Measurements from ENCODE around the gene ZNF76. TPM values are rescaled to one million over a fixed set of nuclear protein-coding genes. Genes with fewer than 3 reads are reported as not detected.
A peak's percentile ranks its signal among the peaks of the same experiment; 100 is the strongest.

Gene ZNF76
- polyA plus RNA-seq, 1 of the 3 experiments (the other 2 are of a cell fraction): 19.7 TPM

DNA sequence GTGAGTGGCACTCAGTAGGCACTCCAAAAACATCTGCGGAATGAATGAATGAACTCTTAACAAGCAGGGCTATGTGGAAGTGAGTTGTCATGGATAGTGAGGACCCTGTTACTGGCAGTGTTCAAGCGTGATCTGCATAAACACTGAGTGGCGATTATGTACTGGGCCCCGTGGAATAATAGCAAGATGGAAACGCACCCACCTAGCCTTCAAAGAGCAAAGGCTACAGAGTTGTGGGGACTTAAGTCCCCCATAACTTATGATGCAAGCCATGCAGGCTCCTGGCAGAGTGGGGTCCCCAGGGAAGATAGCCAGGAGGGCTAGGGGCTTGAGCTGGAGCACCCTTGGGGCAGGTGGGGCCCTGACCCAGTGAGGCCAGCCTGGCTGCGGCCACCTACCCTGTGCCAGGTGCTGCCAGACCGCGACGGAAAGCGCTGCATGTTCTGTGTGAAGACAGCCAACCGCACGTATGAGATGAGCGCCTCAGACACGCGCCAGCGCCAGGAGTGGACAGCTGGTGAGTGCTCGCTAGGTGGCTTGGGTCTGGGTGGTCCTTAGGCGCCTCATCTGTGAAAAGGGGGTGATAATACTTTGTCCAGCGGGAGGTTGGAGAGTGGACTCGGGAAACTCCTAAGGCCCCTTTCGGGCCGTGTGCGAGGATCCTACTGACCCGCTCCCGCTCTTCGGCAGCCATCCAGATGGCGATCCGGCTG lies 58.1 kb downstream of the ZNF76 start:
- H2AFZ ChIP-seq (ENCODE audit: low read depth): peak overlapping the region; percentile 96
- H3K4me2 ChIP-seq: peak overlapping the region; percentile 99
- H3K79me2 ChIP-seq (ENCODE audit: insufficient read depth): no peaks in the 10 kb centered on the region
- no peaks in the 10 kb centered on the region for H3K36me3 ChIP-seq (replicated peaks in 1 of 2; ENCODE audit: control insufficient read depth in 1 of 2, insufficient read depth in 2 of 2, low read length in 1 of 2)
- no peak for DNase-seq
- CTCF ChIA-PET: interaction anchor here (0.7 to 4.5 kb wide), 10 partner anchors 10 to 205 kb away, joined by 3 to 23 read pairs (median 4); partner anchors contain the start of gene PPARD
- peak overlapping the region; percentile 24; the same call in 1 of the 2 replicates for H3K9ac ChIP-seq
- H3K27me3 ChIP-seq (ENCODE audit: insufficient read depth): peaks cover 10% of the 10 kb centered on the region; the same call in 1 of the 2 replicates
- peaks cover 0 to 7% of the 10 kb centered on the region in 2 experiments; a peak in 1 of 4 replicates for H3K4me1 ChIP-seq (ENCODE audit: control insufficient read depth in 1 of 2, insufficient read depth in 2 of 2, low read depth in 1 of 2, low read length in 1 of 2)
- H3K4me3 ChIP-seq (ENCODE audit: low read depth in 2 of 2, low read length in 1 of 2): peak overlapping the region; percentile 62 to 71
- no peaks in the 10 kb centered on the region for H4K20me1 ChIP-seq (ENCODE audit: insufficient read depth)
- WGBS (ENCODE audit: low lambda C conversion rate): 68% methylated on average over 6 of the region's 28 CpGs
- no peaks in the 10 kb centered on the region for H3K9me3 ChIP-seq
- TF ChIP-seq TEAD4 (IDR thresholded peaks at IDR 0.05; ENCODE audit: borderline replicate concordance, insufficient read depth): no peak
- no peak for TF ChIP-seq GATA2 (CRISPR knock-in tag; IDR thresholded peaks at IDR 0.05)
- TF ChIP-seq MXI1 (IDR thresholded peaks at IDR 0.05; ENCODE audit: low read depth, low read length): no peak
- no peak for TF ChIP-seq FOXJ3 (CRISPR knock-in tag; IDR thresholded peaks at IDR 0.05)
- no peak for TF ChIP-seq SMC3 (IDR thresholded peaks at IDR 0.05; ENCODE audit: low read depth, low read length)
- TF ChIP-seq FOSL2 (IDR thresholded peaks at IDR 0.05; ENCODE audit: borderline replicate concordance, low read depth): no peak
- TF ChIP-seq, protein P1, sequence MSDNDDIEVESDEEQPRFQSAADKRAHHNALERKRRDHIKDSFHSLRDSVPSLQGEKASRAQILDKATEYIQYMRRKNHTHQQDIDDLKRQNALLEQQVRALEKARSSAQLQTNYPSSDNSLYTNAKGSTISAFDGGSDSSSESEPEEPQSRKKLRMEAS (IDR thresholded peaks at IDR 0.05; ENCODE audit: low read depth): no peak
- TF ChIP-seq RFX5 (IDR thresholded peaks at IDR 0.05; ENCODE audit: low read length): no peak
- no peak for TF ChIP-seq SIN3A (IDR thresholded peaks at IDR 0.05; ENCODE audit: borderline replicate concordance, low read depth, low read length)
- no peak for TF ChIP-seq POLR2AphosphoS5 (IDR thresholded peaks at IDR 0.05; ENCODE audit: low read depth, low read length)
- TF ChIP-seq, protein P2, sequence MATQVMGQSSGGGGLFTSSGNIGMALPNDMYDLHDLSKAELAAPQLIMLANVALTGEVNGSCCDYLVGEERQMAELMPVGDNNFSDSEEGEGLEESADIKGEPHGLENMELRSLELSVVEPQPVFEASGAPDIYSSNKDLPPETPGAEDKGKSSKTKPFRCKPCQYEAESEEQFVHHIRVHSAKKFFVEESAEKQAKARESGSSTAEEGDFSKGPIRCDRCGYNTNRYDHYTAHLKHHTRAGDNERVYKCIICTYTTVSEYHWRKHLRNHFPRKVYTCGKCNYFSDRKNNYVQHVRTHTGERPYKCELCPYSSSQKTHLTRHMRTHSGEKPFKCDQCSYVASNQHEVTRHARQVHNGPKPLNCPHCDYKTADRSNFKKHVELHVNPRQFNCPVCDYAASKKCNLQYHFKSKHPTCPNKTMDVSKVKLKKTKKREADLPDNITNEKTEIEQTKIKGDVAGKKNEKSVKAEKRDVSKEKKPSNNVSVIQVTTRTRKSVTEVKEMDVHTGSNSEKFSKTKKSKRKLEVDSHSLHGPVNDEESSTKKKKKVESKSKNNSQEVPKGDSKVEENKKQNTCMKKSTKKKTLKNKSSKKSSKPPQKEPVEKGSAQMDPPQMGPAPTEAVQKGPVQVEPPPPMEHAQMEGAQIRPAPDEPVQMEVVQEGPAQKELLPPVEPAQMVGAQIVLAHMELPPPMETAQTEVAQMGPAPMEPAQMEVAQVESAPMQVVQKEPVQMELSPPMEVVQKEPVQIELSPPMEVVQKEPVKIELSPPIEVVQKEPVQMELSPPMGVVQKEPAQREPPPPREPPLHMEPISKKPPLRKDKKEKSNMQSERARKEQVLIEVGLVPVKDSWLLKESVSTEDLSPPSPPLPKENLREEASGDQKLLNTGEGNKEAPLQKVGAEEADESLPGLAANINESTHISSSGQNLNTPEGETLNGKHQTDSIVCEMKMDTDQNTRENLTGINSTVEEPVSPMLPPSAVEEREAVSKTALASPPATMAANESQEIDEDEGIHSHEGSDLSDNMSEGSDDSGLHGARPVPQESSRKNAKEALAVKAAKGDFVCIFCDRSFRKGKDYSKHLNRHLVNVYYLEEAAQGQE (IDR thresholded peaks at IDR 0.05; ENCODE audit: low read depth, low read length): no peak
- TF ChIP-seq, protein P3, sequence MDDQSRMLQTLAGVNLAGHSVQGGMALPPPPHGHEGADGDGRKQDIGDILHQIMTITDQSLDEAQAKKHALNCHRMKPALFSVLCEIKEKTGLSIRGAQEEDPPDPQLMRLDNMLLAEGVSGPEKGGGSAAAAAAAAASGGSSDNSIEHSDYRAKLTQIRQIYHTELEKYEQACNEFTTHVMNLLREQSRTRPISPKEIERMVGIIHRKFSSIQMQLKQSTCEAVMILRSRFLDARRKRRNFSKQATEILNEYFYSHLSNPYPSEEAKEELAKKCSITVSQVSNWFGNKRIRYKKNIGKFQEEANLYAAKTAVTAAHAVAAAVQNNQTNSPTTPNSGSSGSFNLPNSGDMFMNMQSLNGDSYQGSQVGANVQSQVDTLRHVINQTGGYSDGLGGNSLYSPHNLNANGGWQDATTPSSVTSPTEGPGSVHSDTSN (IDR thresholded peaks at IDR 0.05): no peak
- TF ChIP-seq FOXM1 (IDR thresholded peaks at IDR 0.05; ENCODE audit: low read depth): no peak
- TF ChIP-seq JUND (IDR thresholded peaks at IDR 0.05): no peak
- TF ChIP-seq, protein P4, sequence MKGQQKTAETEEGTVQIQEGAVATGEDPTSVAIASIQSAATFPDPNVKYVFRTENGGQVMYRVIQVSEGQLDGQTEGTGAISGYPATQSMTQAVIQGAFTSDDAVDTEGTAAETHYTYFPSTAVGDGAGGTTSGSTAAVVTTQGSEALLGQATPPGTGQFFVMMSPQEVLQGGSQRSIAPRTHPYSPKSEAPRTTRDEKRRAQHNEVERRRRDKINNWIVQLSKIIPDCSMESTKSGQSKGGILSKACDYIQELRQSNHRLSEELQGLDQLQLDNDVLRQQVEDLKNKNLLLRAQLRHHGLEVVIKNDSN (IDR thresholded peaks at IDR 0.05; ENCODE audit: borderline replicate concordance, low read depth): no peak
- no peak for TF ChIP-seq ELF1 (IDR thresholded peaks at IDR 0.05)
- peak overlapping the region in 1 of 2 experiments; percentile 61; a peak in 2 of 4 replicates for H3K27ac ChIP-seq (ENCODE audit: low read depth in 2 of 2, low read length in 1 of 2)
- POLR2A ChIA-PET: no interaction called here
- no peaks in the 10 kb centered on the region for H3K9me2 ChIP-seq
- no peaks in the 10 kb centered on the region for H3F3A ChIP-seq (replicated peaks; ENCODE audit: insufficient read depth)

Measured in SK-N-SH (cell line).